Epithelial cell of proximal tubule (primary cell): ENCODE results near the gene AUTS2. TPM values are rescaled to one million over a fixed set of nuclear protein-coding genes. Genes with fewer than 3 reads are reported as not detected.

Source experiments
- DNase-seq: peaks from one replicate; pipeline ENCODE4 v3.0.0-alpha.2; 2011; ENCODE audit warnings: low read depth
- H3K4me3 ChIP-seq: 2 replicates; pipeline ENCODE4 v1.5.1; 2011; ENCODE audit warnings: low read depth, mild to moderate bottlenecking, low read length
- total RNA-seq: library from RNA; depleted of rRNA; stranded (reverse); fragments of >200 nt; gene quantifications from 2 replicates; pipeline ENCODE4 v1.2.3, GENCODE V29; 2015
- TF ChIP-seq, protein P1 (sequence below): conservative IDR thresholded peaks from 2 replicates; pipeline ENCODE4 v1.5.1; 2012; ENCODE audit warnings: low read depth, mild to moderate bottlenecking, low read length

The AUTS2 gene
- total RNA-seq, 1 donor from 2014 or later = 10.0 TPM

- H3K4me3 ChIP-seq = no peak overlapping the region
- TF ChIP-seq, protein P1, sequence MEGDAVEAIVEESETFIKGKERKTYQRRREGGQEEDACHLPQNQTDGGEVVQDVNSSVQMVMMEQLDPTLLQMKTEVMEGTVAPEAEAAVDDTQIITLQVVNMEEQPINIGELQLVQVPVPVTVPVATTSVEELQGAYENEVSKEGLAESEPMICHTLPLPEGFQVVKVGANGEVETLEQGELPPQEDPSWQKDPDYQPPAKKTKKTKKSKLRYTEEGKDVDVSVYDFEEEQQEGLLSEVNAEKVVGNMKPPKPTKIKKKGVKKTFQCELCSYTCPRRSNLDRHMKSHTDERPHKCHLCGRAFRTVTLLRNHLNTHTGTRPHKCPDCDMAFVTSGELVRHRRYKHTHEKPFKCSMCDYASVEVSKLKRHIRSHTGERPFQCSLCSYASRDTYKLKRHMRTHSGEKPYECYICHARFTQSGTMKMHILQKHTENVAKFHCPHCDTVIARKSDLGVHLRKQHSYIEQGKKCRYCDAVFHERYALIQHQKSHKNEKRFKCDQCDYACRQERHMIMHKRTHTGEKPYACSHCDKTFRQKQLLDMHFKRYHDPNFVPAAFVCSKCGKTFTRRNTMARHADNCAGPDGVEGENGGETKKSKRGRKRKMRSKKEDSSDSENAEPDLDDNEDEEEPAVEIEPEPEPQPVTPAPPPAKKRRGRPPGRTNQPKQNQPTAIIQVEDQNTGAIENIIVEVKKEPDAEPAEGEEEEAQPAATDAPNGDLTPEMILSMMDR = no peak
- DNase-seq = no peak
These were observed 848.3 kb downstream of the AUTS2 start for GRCh38 chr7:70446448-70447143.

DNA sequence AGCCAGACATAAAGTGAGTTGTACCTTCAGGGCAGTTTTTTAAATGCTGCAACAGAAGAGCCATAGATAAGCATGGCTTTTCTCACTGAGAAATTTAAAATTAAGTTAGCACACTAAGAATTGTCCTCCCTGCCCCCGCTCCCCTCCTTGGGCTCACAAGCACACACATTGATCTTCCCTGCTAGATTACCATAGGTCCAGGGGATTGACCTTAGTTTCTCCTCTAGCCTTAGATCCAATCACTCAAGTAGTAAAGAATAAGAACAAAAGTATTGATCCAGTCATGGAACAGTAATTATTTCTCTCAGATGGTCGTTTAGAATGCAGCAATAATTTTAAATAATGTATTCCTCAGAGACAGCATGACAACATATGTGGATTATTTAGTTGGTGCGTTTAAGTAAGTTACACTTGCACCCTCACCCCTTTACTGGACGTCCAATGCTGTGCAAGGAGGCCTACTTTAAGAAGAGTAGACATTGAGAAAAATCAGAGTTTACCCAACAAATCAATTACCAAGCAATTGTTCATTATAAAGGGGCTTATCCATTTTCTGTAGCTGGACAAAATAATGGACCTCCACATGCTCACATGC is 850.1 kb downstream of the AUTS2 start:
- TF ChIP-seq, protein P1 = no peak
- DNase-seq = no peak
- no peak overlapping the region for H3K4me3 ChIP-seq

DNA sequence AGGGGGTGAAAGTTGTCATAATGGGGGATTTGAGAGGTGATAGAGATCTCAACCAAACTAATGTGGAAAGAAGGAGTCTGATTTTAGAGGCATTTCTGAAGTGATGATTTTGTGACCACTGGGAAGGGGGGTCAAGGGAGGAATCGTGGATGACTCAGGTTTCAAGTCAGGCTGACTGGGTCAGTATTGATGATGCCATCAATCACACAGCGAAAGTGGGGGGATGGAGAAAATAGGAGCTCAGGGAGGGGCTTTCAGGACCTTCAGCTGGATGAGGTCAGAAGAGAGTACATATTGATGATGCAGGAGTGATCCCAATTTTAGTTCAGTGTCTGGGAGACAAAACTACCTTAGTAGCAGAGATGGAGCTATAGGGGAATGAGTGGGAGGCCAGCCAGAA is 852.5 kb downstream of the AUTS2 start:
- H3K4me3 ChIP-seq = no peak overlapping the region
- no peak for DNase-seq
- TF ChIP-seq, protein P1 = no peak

- TF ChIP-seq, protein P1 = no peak
- DNase-seq = no peak
- H3K4me3 ChIP-seq = no peak overlapping the region
These were observed 857.6 kb downstream of the AUTS2 start for GRCh38 chr7:70455925-70456324.

GRCh38 chr7:70456719-70457118 is 858.4 kb downstream of the AUTS2 start:
- TF ChIP-seq, protein P1 = no peak
- no peak for DNase-seq
- H3K4me3 ChIP-seq = no peak overlapping the region

DNA sequence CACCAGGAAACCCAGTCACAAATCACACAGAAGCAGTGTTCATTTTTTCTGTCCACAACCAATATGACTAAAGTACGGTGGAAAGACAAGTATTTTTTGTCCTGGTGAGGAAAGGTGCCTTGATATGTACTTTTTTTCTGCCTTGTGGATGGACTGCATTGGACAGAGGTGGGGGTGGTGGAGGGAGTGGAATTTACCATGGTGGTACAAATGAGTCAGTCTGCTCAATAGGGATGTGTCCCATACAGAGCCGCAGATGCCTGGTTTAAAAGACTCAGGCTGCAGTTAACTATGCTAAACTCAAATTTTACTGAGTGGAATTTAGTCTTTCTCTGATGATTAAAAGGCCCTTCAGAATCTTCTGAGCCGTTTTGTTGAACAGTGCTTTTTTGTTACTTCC is 859.2 kb downstream of the AUTS2 start:
- TF ChIP-seq, protein P1 = no peak
- DNase-seq = no peak
- no peak overlapping the region for H3K4me3 ChIP-seq
